K562 (cell line): ENCODE results near the gene SLC5A5. TPM values are rescaled to one million over a fixed set of nuclear protein-coding genes. Genes with fewer than 3 reads are reported as not detected.

Source experiments
- ATAC-seq: fragments of 200-7000 bp; cut with Tn5 transposase; 3 replicates; pipeline ENCODE4 v1.9.1; 2020; ENCODE audit warnings: moderate library complexity
- BruUV-seq: library from RNA; stranded (reverse); fragments of 400-500 nt; replicated peaks from 2 replicates; lab custom pipeline; 2021; lab: Mats Ljungman, UMichigan
- CTCF ChIA-PET: fragments of 300-600 bp; formaldehyde crosslinking; extraction: SDS; loops from one replicate; lab custom pipeline; 2021; ENCODE audit warnings: low intra/inter-chr PET ratio; lab: Yijun Ruan, JAX
- POLR2A ChIA-PET: fragments of 300-600, 350-650 bp; sonication (Branson Sonifier 250); formaldehyde crosslinking; extraction: SDS; loops from one replicate; lab custom pipeline; 2021; ENCODE audit warnings: antibody characterized with exemption, inconsistent platforms; lab: Yijun Ruan, JAX
- DNase-seq, 4 experiments: peaks; one replicate each; pipeline versions ENCODE4 v3.0.0 to v3.0.0-alpha.2; 2011 to 2018; ENCODE audit warnings: low spot score in 3 of 4, mixed read lengths in 3 of 4; ENCODE audit errors: extremely low read depth in 1 of 4
- FAIRE-seq: peaks from 2 replicates; lab custom pipeline; 2011; peaks lifted over from hg19 to GRCh38; lab: Jason Lieb, UNC
- H2AFZ ChIP-seq: 2 replicates; pipeline ENCODE4 v1.6.0; 2011; ENCODE audit warnings: low read depth, low read length, control low read depth, inconsistent platforms
- H3K27ac ChIP-seq: fragments of 200-600 bp; 3 replicates; pipeline ENCODE4 v1.8.0; 2011; ENCODE audit warnings: low read depth, mild to moderate bottlenecking, control low read depth, inconsistent platforms, low read length, moderate library complexity, mixed read lengths; ENCODE audit errors: extremely low read depth
- H3K27me3 ChIP-seq, 2 experiments: fragments of 300-600 bp in 1 of 2; 2 replicates in 1 of 2; 3 replicates in 1 of 2; pipeline versions ENCODE4 v1.6.0 to v1.8.0; 2011; ENCODE audit warnings: inconsistent platforms in 2 of 2, low read length in 2 of 2, mild to moderate bottlenecking in 1 of 2, mixed read lengths in 1 of 2, moderate library complexity in 1 of 2; ENCODE audit not compliant: control insufficient read depth in 2 of 2, insufficient read depth in 2 of 2
- H3K36me3 ChIP-seq: fragments of 300-600 bp; 3 replicates; pipeline ENCODE4 v1.8.0; 2011; ENCODE audit warnings: mild to moderate bottlenecking, low read length, inconsistent platforms; ENCODE audit not compliant: control insufficient read depth, insufficient read depth
- H3K4me1 ChIP-seq, 2 experiments: fragments of 200-600 bp in 1 of 2; replicated peaks in 1 of 2; 2 replicates in 1 of 2; 3 replicates in 1 of 2; pipeline versions ENCODE4 v1.5.1 to v1.8.0; 2011; ENCODE audit warnings: inconsistent platforms in 2 of 2, low read length in 2 of 2, mild to moderate bottlenecking in 1 of 2, mixed read lengths in 1 of 2, moderate library complexity in 1 of 2; ENCODE audit not compliant: control insufficient read depth in 2 of 2, insufficient read depth in 2 of 2
- H3K4me2 ChIP-seq: 2 replicates; pipeline ENCODE4 v1.6.1; 2011; ENCODE audit warnings: low read length, control low read depth, inconsistent platforms, mixed read lengths; ENCODE audit not compliant: insufficient read depth
- H3K4me3 ChIP-seq: fragments of 200-600 bp; sonication (generic), shearing (Covaris generic); 2 replicates; pipeline ENCODE4 v1.5.1; 2016; ENCODE audit warnings: control low read depth, inconsistent platforms
- H3K79me2 ChIP-seq: fragments of 200-600 bp; 3 replicates; pipeline ENCODE4 v1.8.0; 2011; ENCODE audit warnings: low read length, inconsistent platforms; ENCODE audit not compliant: control insufficient read depth, insufficient read depth
- H3K9ac ChIP-seq, 2 experiments: 2 replicates each; pipeline versions ENCODE4 v1.6.0 to v1.6.1; 2011; ENCODE audit warnings: low read depth in 2 of 2, low read length in 2 of 2, control low read depth in 1 of 2, inconsistent platforms in 1 of 2, mild to moderate bottlenecking in 1 of 2, mixed read lengths in 1 of 2; ENCODE audit not compliant: insufficient read depth in 1 of 2
- H3K9me1 ChIP-seq: one replicate; pipeline ENCODE4 v1.6.0; 2011; ENCODE audit warnings: inconsistent platforms, mild to moderate bottlenecking, low read length, moderate library complexity; ENCODE audit not compliant: control insufficient read depth, insufficient read depth
- H3K9me3 ChIP-seq: replicated peaks from 2 replicates; pipeline ENCODE4 v1.5.1; 2011; ENCODE audit warnings: low read depth, low read length, inconsistent platforms; ENCODE audit not compliant: control insufficient read depth, insufficient read depth
- H4K20me1 ChIP-seq: replicated peaks from 2 replicates; pipeline ENCODE4 v1.6.1; 2011; ENCODE audit warnings: low read length, inconsistent platforms, mixed read lengths; ENCODE audit not compliant: control insufficient read depth, insufficient read depth
- POLR2AphosphoS5 ChIP-seq: IDR thresholded peaks from 2 replicates; pipeline ENCODE4 v1.6.1; 2011; ENCODE audit warnings: mild to moderate bottlenecking, low read depth, low read length, moderate library complexity; ENCODE audit not compliant: control insufficient read depth, insufficient read depth
- RFX5 ChIP-seq: IDR thresholded peaks from 2 replicates; pipeline ENCODE4 v1.6.1; 2011; ENCODE audit warnings: low read depth, mild to moderate bottlenecking, improper control_type of control experiment, low read length
- STAT6 ChIP-seq: sonication (generic); formaldehyde crosslinking; IDR thresholded peaks from 2 replicates; pipeline ENCODE4 v1.8.1; 2023; ENCODE audit warnings: mild to moderate bottlenecking, missing genetic modification reagents
- TGIF2 ChIP-seq: sonication (generic); formaldehyde crosslinking; IDR thresholded peaks from 2 replicates; pipeline ENCODE4 v1.8.1; 2022; ENCODE audit warnings: mild to moderate bottlenecking, missing genetic modification reagents, moderate library complexity
- ZNF274 ChIP-seq: IDR thresholded peaks from 2 replicates; pipeline ENCODE4 v1.6.1; 2011; ENCODE audit warnings: low read depth, mild to moderate bottlenecking, low read length, moderate library complexity, borderline replicate concordance
- ZNF592 ChIP-seq: fragments of 450-650 bp; IDR thresholded peaks from 2 replicates; pipeline ENCODE4 v1.6.1; 2017; ENCODE audit warnings: antibody characterized with exemption, mild to moderate bottlenecking
- WGBS: fragments of 100-300 bp; shearing (Covaris generic); methylation state at CpG from one replicate; pipeline ENCODE4 v1.1.6; 2016; ENCODE audit warnings: low coverage, mixed read lengths; ENCODE audit not compliant: insufficient coverage; ENCODE audit errors: missing lambda C conversion rate; 5-methylcytosine and 5-hydroxymethylcytosine counted together
- in situ Hi-C: fragments of 300-500 bp; cut with MboI; formaldehyde crosslinking; loops from 4 replicates; pipeline ENCODE4 v1.15.0; 2018; ENCODE audit warnings: inconsistent platforms, mixed read lengths
- intact Hi-C: fragments of 100-400 bp; cut with micrococcal nuclease; formaldehyde crosslinking; loops from 2 replicates; pipeline ENCODE4 v1.14.2; 2022
- polyA plus RNA-seq, 8 experiments: library from polyadenylated mRNA; depleted of rRNA in 4 of 8; stranded (reverse) in 5 of 8; unstranded in 3 of 8; fragments of >200 nt; fragmentation: Nextera tagmentation in 2 of 8; fragmentation: Illumina TruSeq in 1 of 8; extraction: Ambion mirVana in 2 of 8; extraction: Trizol in 1 of 8; gene quantifications; 2 replicates each; pipeline versions ENCODE4 v1.2.1 to v1.2.3, GENCODE V29; 2011 to 2014; ENCODE audit warnings: inconsistent platforms in 1 of 8, missing spikeins in 1 of 8
- total RNA-seq, 7 experiments: library from RNA; depleted of rRNA in 6 of 7; stranded (reverse); fragments of >200 nt in 6 of 7; fragmentation: Illumina TruSeq in 2 of 7; extraction: Trizol in 2 of 7; gene quantifications; 2 replicates each; pipeline versions ENCODE4 v1.2.1 to v1.2.3, GENCODE V29; 2011 to 2021; ENCODE audit warnings: low replicate concordance in 1 of 7

Gene SLC5A5
- total and polyA plus RNA-seq, 9 of the 15 experiments (the other 6 are each of a cell fraction or from before 2014, with no cell fraction given): 0.10 to 0.73 (median 0.23) TPM

- Histone ChIP-seq H3K4me1 (peaks cover 13 to 23% of the 10 kb centered on the region in 2 experiments), H3K79me2 (peaks cover 27% of the 10 kb centered on the region), H3K9ac (no peak overlapping the region), H4K20me1 (no peaks in the 10 kb centered on the region), H3K36me3 (peaks cover 38% of the 10 kb centered on the region; the same call in 1 of the 3 replicates), H3K27ac (no peak overlapping the region), H3K27me3 (no peaks in the 10 kb centered on the region)
- no peak for DNase-seq
- WGBS: 82% methylated on average over 7 of the region's 9 CpGs
- ChIA-PET POLR2A (interaction anchor here (1.2 kb wide), 1 partner anchor 78 kb away, joined by 3 read pairs; the partner anchor contains the start of gene RPL18A), CTCF (interaction anchor here (0.9 to 6.2 kb wide), 3 partner anchors 60 to 121 kb away, joined by 3 to 113 read pairs (median 11); no protein-coding TSS in a partner anchor)
- no peak for ATAC-seq
- BruUV-seq: no TSS peak
- no peak for FAIRE-seq
- TF ChIP-seq ZNF592 (no peak), ZNF274 (no peak), STAT6 (CRISPR knock-in tag) (no peak), POLR2AphosphoS5 (no peak), RFX5 (no peak), TGIF2 (CRISPR knock-in tag) (no peak)
- TF ChIP-seq, all 486 proteins: peak for 0
- no peak overlapping the region for H3K4me3 ChIP-seq
- H3K9me1 ChIP-seq: no peaks in the 10 kb centered on the region
- no peak overlapping the region for H2AFZ ChIP-seq
- intact Hi-C loops (no loop called here), in situ Hi-C loops (loop anchor here (5.0 kb wide), 1 partner anchor 120 kb away; no protein-coding TSS in a partner anchor)
- no peak overlapping the region for H3K4me2 ChIP-seq
- no peaks in the 10 kb centered on the region for H3K9me3 ChIP-seq
These were observed 65.7 kb downstream of the SLC5A5 start for GRCh38 chr19:17937371-17937900.
